ENCODE data around the gene RGCC. TPM values are rescaled to one million over a fixed set of nuclear protein-coding genes. Genes with fewer than 3 reads are reported as not detected.
A peak's percentile ranks its signal among the peaks of the same experiment; 100 is the strongest.

Gene RGCC
- total RNA-seq, 4 donors from 2014 or later = 476 to 1,295 (median 830) TPM

- H3K36me3 ChIP-seq = peaks cover 0 to 48% (median 6%) of the 10 kb centered on the region in 3 donors
- H3K27me3 ChIP-seq = no peaks in the 10 kb centered on the region
- TF ChIP-seq CTCF (IDR thresholded peaks at IDR 0.05) (no peak), EP300 (IDR thresholded peaks at IDR 0.05) (peak in 1 of 2 donors; percentile 0)
- peak overlapping the region; percentile 67 to 70 (median 68) for H3K4me3 ChIP-seq
- peaks cover 0 to 34% (median 2%) of the 10 kb centered on the region in 4 donors for H3K4me1 ChIP-seq
- 2 to 5% methylated on average over 23 to 38 of the region's 50 CpGs for WGBS, 2 donors
- peak overlapping the region; percentile 79 to 92 (median 85) for H3K27ac ChIP-seq
- no peaks in the 10 kb centered on the region for H3K9me3 ChIP-seq
- DNase-seq (ENCODE audit: low spot score in 2 of 2) = no peak
These were observed 924 bp downstream of the RGCC start for GRCh38 chr13:41458187-41458760.

- Histone ChIP-seq H3K36me3 (peaks cover 0 to 52% (median 6%) of the 10 kb centered on the region in 3 donors), H3K4me1 (peaks cover 0 to 38% (median 7%) of the 10 kb centered on the region in 4 donors), H3K9me3 (no peaks in the 10 kb centered on the region), H3K27ac (peak overlapping the region; percentile 79 to 92 (median 85)), H3K4me3 (peak overlapping the region; percentile 67 to 70 (median 68)), H3K27me3 (no peaks in the 10 kb centered on the region)
- DNase-seq (ENCODE audit: low spot score in 2 of 2) = no peak
- 22 to 28% methylated on average over 4 of the region's 4 CpGs for WGBS, 2 donors
- TF ChIP-seq POLR2A (IDR thresholded peaks at IDR 0.05) = peak in 1 of 2 donors; percentile 35
- peak; percentile 50 to 75 (median 67) for TF ChIP-seq CTCF (IDR thresholded peaks at IDR 0.05)
- TF ChIP-seq EP300 (IDR thresholded peaks at IDR 0.05) = peak in 1 of 2 donors; percentile 75
These were observed 1.5 kb downstream of the RGCC start for GRCh38 chr13:41458761-41459431.

GRCh38 chr13:41459432-41460073 lies 2.2 kb downstream of the RGCC start:
- no peaks in the 10 kb centered on the region for H3K27me3 ChIP-seq
- H3K36me3 ChIP-seq = peaks cover 0 to 58% (median 10%) of the 10 kb centered on the region in 3 donors
- DNase-seq (ENCODE audit: low spot score in 2 of 2) = no peak
- WGBS, 2 donors = 43 to 44% methylated on average over 7 of the region's 7 CpGs
- peak overlapping the region; percentile 79 to 92 (median 85) for H3K27ac ChIP-seq
- no peaks in the 10 kb centered on the region for H3K9me3 ChIP-seq
- peak overlapping the region; percentile 67 to 70 (median 68) for H3K4me3 ChIP-seq
- peaks cover 0 to 45% (median 14%) of the 10 kb centered on the region in 4 donors for H3K4me1 ChIP-seq
- TF ChIP-seq CTCF (IDR thresholded peaks at IDR 0.05) (no peak), EP300 (IDR thresholded peaks at IDR 0.05) (no peak), POLR2A (IDR thresholded peaks at IDR 0.05) (no peak)

- H3K27me3 ChIP-seq = no peaks in the 10 kb centered on the region
- H3K4me1 ChIP-seq = peaks cover 0 to 50% (median 19%) of the 10 kb centered on the region in 4 donors
- H3K27ac ChIP-seq = peak overlapping the region; percentile 79 to 92 (median 85)
- 40 to 45% methylated on average over 2 of the region's 2 CpGs for WGBS, 2 donors
- peak overlapping the region; percentile 67 to 70 (median 68) for H3K4me3 ChIP-seq
- peaks cover 0 to 63% (median 10%) of the 10 kb centered on the region in 3 donors for H3K36me3 ChIP-seq
- H3K9me3 ChIP-seq = no peaks in the 10 kb centered on the region
- TF ChIP-seq EP300 (IDR thresholded peaks at IDR 0.05) (no peak), POLR2A (IDR thresholded peaks at IDR 0.05) (no peak), CTCF (IDR thresholded peaks at IDR 0.05) (no peak)
- no peak for DNase-seq (ENCODE audit: low spot score in 2 of 2)
These were observed 2.7 kb downstream of the RGCC start for GRCh38 chr13:41460074-41460465.
